ENCODE measurements around the gene SEMA3G. TPM values are rescaled to one million over a fixed set of nuclear protein-coding genes. Genes with fewer than 3 reads are reported as not detected.

Gene SEMA3G
- total and polyA plus RNA-seq, 2 donors from 2014 or later = 25.7 to 28.2 TPM

DNA sequence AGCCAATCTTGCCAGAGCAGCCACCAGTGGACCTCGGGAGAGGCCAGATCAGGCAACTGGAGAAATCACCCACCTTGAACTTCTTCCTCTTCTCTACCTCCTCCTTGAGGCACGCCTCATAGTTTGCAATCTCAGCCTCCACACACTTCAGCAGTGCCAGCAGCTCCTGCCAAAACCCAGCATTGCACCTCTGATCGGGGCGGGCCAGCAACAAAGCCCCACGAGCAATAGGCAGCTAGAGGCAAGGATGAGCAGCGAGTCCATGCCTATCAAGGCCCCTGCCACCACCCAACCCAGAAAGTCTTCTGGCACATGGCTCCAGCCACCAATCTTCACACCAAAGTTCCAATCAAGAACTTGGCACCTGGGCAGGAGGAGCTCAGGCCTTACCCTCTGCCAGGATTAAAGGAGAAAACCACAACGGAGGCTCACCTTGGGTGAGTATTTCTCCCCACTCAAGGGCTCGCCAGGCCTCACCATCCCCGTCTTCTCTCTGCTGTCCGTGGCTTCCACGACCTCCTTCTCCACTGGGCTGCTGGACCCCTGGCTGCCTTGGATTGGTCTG lies 42.1 kb downstream of the SEMA3G start:
- DNase-seq = peak in 1 of 5 donors; percentile 44
- no peak for FAIRE-seq
- intact Hi-C loops (cut with DNase I) = no loop called here

DNA sequence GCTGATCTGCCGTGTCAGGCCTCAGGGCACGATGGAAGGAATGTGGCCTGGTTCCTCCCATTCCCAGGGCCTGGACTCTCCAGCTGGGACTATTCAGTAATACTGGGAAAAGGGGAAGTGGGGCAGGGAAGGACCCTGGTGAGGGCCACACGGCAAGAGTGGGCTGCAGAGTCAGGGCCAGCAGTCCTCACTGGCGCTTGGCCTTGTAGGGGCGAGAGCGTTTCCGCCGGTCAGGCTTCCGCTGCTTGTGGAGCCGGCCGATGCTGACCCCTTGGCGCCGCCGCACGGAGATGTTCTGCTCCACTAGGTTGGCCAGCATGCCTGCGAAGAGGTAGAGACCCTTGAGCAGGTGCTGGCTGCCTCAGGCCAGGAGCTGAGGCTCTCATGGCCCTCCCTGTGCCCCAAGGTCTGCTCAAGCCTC lies 42.8 kb downstream of the SEMA3G start:
- no peak overlapping the region for H3K9ac ChIP-seq (ENCODE audit: low read length in 3 of 3)
- H3K36me3 ChIP-seq (ENCODE audit: control insufficient read depth in 2 of 3, insufficient read depth in 3 of 3, low read length in 3 of 3) = peaks cover 0 to 58% (median 44%) of the 10 kb centered on the region in 3 donors
- no peaks in the 10 kb centered on the region for H3K4me1 ChIP-seq (ENCODE audit: control insufficient read depth in 2 of 3, insufficient read depth in 2 of 3, low read depth in 1 of 3, low read length in 3 of 3)
- TF ChIP-seq, protein P1, sequence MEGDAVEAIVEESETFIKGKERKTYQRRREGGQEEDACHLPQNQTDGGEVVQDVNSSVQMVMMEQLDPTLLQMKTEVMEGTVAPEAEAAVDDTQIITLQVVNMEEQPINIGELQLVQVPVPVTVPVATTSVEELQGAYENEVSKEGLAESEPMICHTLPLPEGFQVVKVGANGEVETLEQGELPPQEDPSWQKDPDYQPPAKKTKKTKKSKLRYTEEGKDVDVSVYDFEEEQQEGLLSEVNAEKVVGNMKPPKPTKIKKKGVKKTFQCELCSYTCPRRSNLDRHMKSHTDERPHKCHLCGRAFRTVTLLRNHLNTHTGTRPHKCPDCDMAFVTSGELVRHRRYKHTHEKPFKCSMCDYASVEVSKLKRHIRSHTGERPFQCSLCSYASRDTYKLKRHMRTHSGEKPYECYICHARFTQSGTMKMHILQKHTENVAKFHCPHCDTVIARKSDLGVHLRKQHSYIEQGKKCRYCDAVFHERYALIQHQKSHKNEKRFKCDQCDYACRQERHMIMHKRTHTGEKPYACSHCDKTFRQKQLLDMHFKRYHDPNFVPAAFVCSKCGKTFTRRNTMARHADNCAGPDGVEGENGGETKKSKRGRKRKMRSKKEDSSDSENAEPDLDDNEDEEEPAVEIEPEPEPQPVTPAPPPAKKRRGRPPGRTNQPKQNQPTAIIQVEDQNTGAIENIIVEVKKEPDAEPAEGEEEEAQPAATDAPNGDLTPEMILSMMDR (IDR thresholded peaks at IDR 0.05; ENCODE audit: borderline replicate concordance, extremely low read depth, insufficient read depth) = no peak
- H3K9me3 ChIP-seq (ENCODE audit: control insufficient read depth in 2 of 3, insufficient read depth in 1 of 3, low read length in 3 of 3) = no peaks in the 10 kb centered on the region
- DNase-seq (peak in 1 of 5 donors; percentile 57), FAIRE-seq (no peak)
- no peak overlapping the region for H3K4me3 ChIP-seq (ENCODE audit: low read length in 3 of 3)
- no peaks in the 10 kb centered on the region for H3K27me3 ChIP-seq (ENCODE audit: control insufficient read depth, insufficient read depth, low read length)
- no peak overlapping the region for H3K27ac ChIP-seq (ENCODE audit: low read depth in 2 of 2, low read length in 2 of 2)
- intact Hi-C loops (cut with DNase I) = no loop called here

More for the DNA sequence above, 42.1 kb downstream of the SEMA3G start:
- H3K9me3 ChIP-seq (ENCODE audit: control insufficient read depth in 2 of 3, insufficient read depth in 1 of 3, low read length in 3 of 3) = no peaks in the 10 kb centered on the region
- TF ChIP-seq, protein P1 (IDR thresholded peaks at IDR 0.05; ENCODE audit: borderline replicate concordance, extremely low read depth, insufficient read depth) = no peak
- H3K4me3 ChIP-seq (ENCODE audit: low read length in 3 of 3) = no peak overlapping the region
- H3K36me3 ChIP-seq (ENCODE audit: control insufficient read depth in 2 of 3, insufficient read depth in 3 of 3, low read length in 3 of 3) = peaks cover 0 to 65% (median 45%) of the 10 kb centered on the region in 3 donors
- no peak overlapping the region for H3K27ac ChIP-seq (ENCODE audit: low read depth in 2 of 2, low read length in 2 of 2)
- no peaks in the 10 kb centered on the region for H3K4me1 ChIP-seq (ENCODE audit: control insufficient read depth in 2 of 3, insufficient read depth in 2 of 3, low read depth in 1 of 3, low read length in 3 of 3)
- H3K27me3 ChIP-seq (ENCODE audit: control insufficient read depth, insufficient read depth, low read length) = no peaks in the 10 kb centered on the region
- no peak overlapping the region for H3K9ac ChIP-seq (ENCODE audit: low read length in 3 of 3)

DNA sequence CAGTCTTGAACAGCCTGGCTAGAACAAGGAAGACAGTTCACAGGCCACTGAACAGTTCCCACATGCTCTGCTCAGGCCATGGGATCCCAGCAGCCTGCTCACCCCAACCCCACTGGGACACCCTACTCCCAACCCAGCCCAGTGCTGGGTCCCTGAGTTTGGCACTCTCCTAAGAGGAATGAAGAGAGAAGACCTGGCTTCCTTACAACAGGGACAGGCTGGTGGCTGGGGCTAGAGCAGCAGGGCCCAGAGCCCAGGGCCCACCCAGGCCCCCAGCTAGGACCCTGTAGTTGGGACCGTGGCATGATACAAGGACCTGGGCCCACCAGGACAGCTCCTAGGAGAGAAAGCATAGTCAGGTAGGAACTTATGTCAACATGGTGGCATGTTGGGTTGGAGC lies 43.4 kb downstream of the SEMA3G start:
- intact Hi-C loops (cut with DNase I) = no loop called here
- no peaks in the 10 kb centered on the region for H3K9me3 ChIP-seq (ENCODE audit: control insufficient read depth in 2 of 3, insufficient read depth in 1 of 3, low read length in 3 of 3)

More for the DNA sequence above, 43.4 kb downstream of the SEMA3G start:
- no peaks in the 10 kb centered on the region for H3K4me1 ChIP-seq (ENCODE audit: control insufficient read depth in 2 of 3, insufficient read depth in 2 of 3, low read depth in 1 of 3, low read length in 3 of 3)
- H3K27me3 ChIP-seq (ENCODE audit: control insufficient read depth, insufficient read depth, low read length) = no peaks in the 10 kb centered on the region
- no peak for FAIRE-seq
- no peak overlapping the region for H3K4me3 ChIP-seq (ENCODE audit: low read length in 3 of 3)
- DNase-seq = peak in 1 of 5 donors; percentile 41
- H3K27ac ChIP-seq (ENCODE audit: low read depth in 2 of 2, low read length in 2 of 2) = no peak overlapping the region
- H3K36me3 ChIP-seq (ENCODE audit: control insufficient read depth in 2 of 3, insufficient read depth in 3 of 3, low read length in 3 of 3) = peaks cover 0 to 52% (median 39%) of the 10 kb centered on the region in 3 donors
- H3K9ac ChIP-seq (ENCODE audit: low read length in 3 of 3) = no peak overlapping the region
- TF ChIP-seq, protein P1 (IDR thresholded peaks at IDR 0.05; ENCODE audit: borderline replicate concordance, extremely low read depth, insufficient read depth) = no peak

All from kidney (tissue), 14 donors.